GM23248 (cell line): ENCODE data around the gene KAT8. TPM values are rescaled to one million over a fixed set of nuclear protein-coding genes. Genes with fewer than 3 reads are reported as not detected.
A peak's percentile ranks its signal among the peaks of the same experiment; 100 is the strongest.
"Not testable (repeated sequence)": the region's sequence is repeated elsewhere in the genome, so short reads cannot be mapped to it uniquely, and the experiment has no call there.

Source experiments
- DNase-seq: peaks from one replicate; pipeline ENCODE4 v3.0.0-alpha.2; 2015
- H2AFZ ChIP-seq: fragments of 200-600 bp; sonication (generic); 2 replicates; pipeline ENCODE4 v1.6.1; 2016; ENCODE audit warnings: antibody characterized with exemption
- H3F3A ChIP-seq: fragments of 200-600 bp; sonication (generic); 2 replicates; pipeline ENCODE4 v1.6.1; 2016; ENCODE audit warnings: mild to moderate bottlenecking, antibody characterized with exemption, mixed run types; ENCODE audit not compliant: insufficient read depth
- H3K27ac ChIP-seq: fragments of 200-600 bp; sonication (generic); 2 replicates; pipeline ENCODE4 v1.5.1; 2016; ENCODE audit warnings: mild to moderate bottlenecking
- H3K27me3 ChIP-seq: fragments of 200-600 bp; sonication (generic); replicated peaks from 2 replicates; pipeline ENCODE4 v1.6.1; 2016; ENCODE audit warnings: mild to moderate bottlenecking; ENCODE audit not compliant: insufficient read depth
- H3K36me3 ChIP-seq: fragments of 200-600 bp; sonication (generic); 2 replicates; pipeline ENCODE4 v1.6.1; 2016; ENCODE audit warnings: low read depth, mild to moderate bottlenecking
- H3K4me1 ChIP-seq: fragments of 200-600 bp; sonication (generic); 2 replicates; pipeline ENCODE4 v1.6.1; 2016; ENCODE audit warnings: mild to moderate bottlenecking; ENCODE audit not compliant: insufficient read depth
- H3K4me2 ChIP-seq: fragments of 200-600 bp; sonication (generic); one replicate; pipeline ENCODE4 v1.6.1; 2016; ENCODE audit warnings: mild to moderate bottlenecking; ENCODE audit not compliant: unreplicated experiment
- H3K4me3 ChIP-seq: fragments of 200-600 bp; sonication (generic); 2 replicates; pipeline ENCODE4 v1.5.1; 2016; ENCODE audit warnings: mild to moderate bottlenecking
- H3K79me2 ChIP-seq: fragments of 200-600 bp; sonication (generic); 2 replicates; pipeline ENCODE4 v1.6.1; 2016; ENCODE audit warnings: mild to moderate bottlenecking; ENCODE audit not compliant: insufficient read depth
- H3K9ac ChIP-seq: fragments of 200-600 bp; sonication (generic); 2 replicates; pipeline ENCODE4 v1.6.1; 2016; ENCODE audit warnings: mild to moderate bottlenecking
- H3K9me2 ChIP-seq: fragments of 200-600 bp; sonication (generic); 2 replicates; pipeline ENCODE4 v1.6.1; 2016; ENCODE audit warnings: mixed run types, mild to moderate bottlenecking, moderate library complexity; ENCODE audit not compliant: insufficient read depth
- H3K9me3 ChIP-seq: fragments of 200-600 bp; sonication (generic); one replicate; pipeline ENCODE4 v1.6.1; 2017; ENCODE audit warnings: low read depth
- H4K20me1 ChIP-seq: fragments of 200-600 bp; sonication (generic); 2 replicates; pipeline ENCODE4 v1.6.0; 2016; ENCODE audit not compliant: insufficient read depth
- EZH2 ChIP-seq: fragments of 200-600 bp; sonication (generic); IDR thresholded peaks from 2 replicates; pipeline ENCODE4 v1.6.1; 2018; ENCODE audit warnings: antibody characterized with exemption, mild to moderate bottlenecking; ENCODE audit not compliant: insufficient read depth, poor library complexity, severe bottlenecking
- EZH2phosphoT487 ChIP-seq: fragments of 200-600 bp; sonication (generic); IDR thresholded peaks from 2 replicates; pipeline ENCODE4 v1.6.1; 2018; ENCODE audit warnings: antibody characterized with exemption, moderate library complexity, mild to moderate bottlenecking, low read depth; ENCODE audit not compliant: insufficient read depth
- WGBS, 2 experiments: methylation state at CpG; one replicate each; pipeline ENCODE4 v1.1.6; 2015 to 2017; ENCODE audit warnings: low lambda C conversion rate in 2 of 2, low coverage in 1 of 2; ENCODE audit errors: missing lambda C conversion rate in 2 of 2; 5-methylcytosine and 5-hydroxymethylcytosine counted together
- in situ Hi-C: fragments of 300-500 bp; cut with MboI; formaldehyde crosslinking; loops from 2 replicates; pipeline ENCODE4 v1.15.0; 2020
- polyA plus RNA-seq: library from polyadenylated mRNA; unstranded; fragments of >200 nt; fragmentation: Nextera tagmentation; extraction: Ambion mirVana; gene quantifications from 2 replicates; pipeline ENCODE4 v1.2.1, GENCODE V29; 2016
- total RNA-seq: library from RNA; depleted of rRNA; stranded (reverse); fragments of >200 nt; shearing (Covaris generic); gene quantifications from 2 replicates; pipeline ENCODE4 v1.2.3, GENCODE V29; 2014

Gene KAT8
- total and polyA plus RNA-seq, 2 experiments from 2014 or later = 18.4 to 50.9 TPM

GRCh38 chr16:31168848-31169247 lies 51.4 kb downstream of the KAT8 start:
- Histone ChIP-seq H3K4me1 (no peaks in the 10 kb centered on the region), H3K27ac (no peak overlapping the region), H3K9me2 (no peaks in the 10 kb centered on the region), H3F3A (no peaks in the 10 kb centered on the region), H3K27me3 (no peaks in the 10 kb centered on the region), H3K79me2 (no peaks in the 10 kb centered on the region), H3K9ac (no peak overlapping the region), H3K9me3 (no peaks in the 10 kb centered on the region), H4K20me1 (no peaks in the 10 kb centered on the region), H3K4me2 (no peak overlapping the region), H2AFZ (no peak overlapping the region), H3K4me3 (no peak overlapping the region), H3K36me3 (no peaks in the 10 kb centered on the region)
- TF ChIP-seq EZH2phosphoT487 (no peak), EZH2 (no peak)
- no peak for DNase-seq
- in situ Hi-C loops = no loop called here
- WGBS, 2 experiments = 10 to 13% methylated on average over 2 of the region's 2 CpGs

GRCh38 chr16:31170048-31170447 lies 52.6 kb downstream of the KAT8 start:
- H3K27me3 ChIP-seq, H3K4me1 ChIP-seq, H3K4me2 ChIP-seq, H3K79me2 ChIP-seq, H3K9me3 ChIP-seq, in situ Hi-C loops, H2AFZ ChIP-seq, H3K9ac ChIP-seq, H3K27ac ChIP-seq, H4K20me1 ChIP-seq, H3F3A ChIP-seq, H3K36me3 ChIP-seq, H3K9me2 ChIP-seq, H3K4me3 ChIP-seq, DNase-seq: not testable (repeated sequence)
- WGBS, 2 experiments = no CpG with 5 or more reads among the region's 2 CpGs

GRCh38 chr16:31177136-31177535 lies 59.7 kb downstream of the KAT8 start:
- Histone ChIP-seq H3K79me2 (peaks cover 32% of the 10 kb centered on the region), H3K36me3 (0 out of 2 replicates have a peak, but pooled peaks cover under 1% of the 10 kb centered on the region), H3K9ac (no peak overlapping the region), H3K27me3 (no peaks in the 10 kb centered on the region), H3K9me3 (no peaks in the 10 kb centered on the region), H3K4me1 (0 out of 2 replicates have a peak, but pooled peaks cover 6% of the 10 kb centered on the region), H2AFZ (no peak overlapping the region), H3F3A (peaks cover 10% of the 10 kb centered on the region), H3K9me2 (no peaks in the 10 kb centered on the region), H3K4me2 (no peak overlapping the region), H4K20me1 (peaks cover 6% of the 10 kb centered on the region; the same call in 1 of the 2 replicates), H3K27ac (no peak overlapping the region), H3K4me3 (no peak overlapping the region)
- DNase-seq = peak; percentile 54
- WGBS, 2 experiments = 81 to 86% methylated on average over 3 of the region's 3 CpGs
- TF ChIP-seq EZH2phosphoT487 = no peak
- no peak for TF ChIP-seq EZH2
- in situ Hi-C loops = no loop called here

GRCh38 chr16:31179219-31179746 lies 61.8 kb downstream of the KAT8 start:
- peak overlapping the region; percentile 89 for H3K4me2 ChIP-seq
- H3K9me3 ChIP-seq = no peaks in the 10 kb centered on the region
- peak overlapping the region; percentile 93 for H3K27ac ChIP-seq
- peak overlapping the region; percentile 97 for H2AFZ ChIP-seq
- peaks cover 54% of the 10 kb centered on the region for H3K79me2 ChIP-seq
- H3K27me3 ChIP-seq = no peaks in the 10 kb centered on the region
- H3K9ac ChIP-seq = peak overlapping the region; percentile 99
- H3K4me1 ChIP-seq = peaks cover 24% of the 10 kb centered on the region
- TF ChIP-seq EZH2 (no peak), EZH2phosphoT487 (no peak)
- DNase-seq = peak; percentile 42
- peaks cover 23% of the 10 kb centered on the region for H3F3A ChIP-seq
- H3K9me2 ChIP-seq = no peaks in the 10 kb centered on the region
- H4K20me1 ChIP-seq = peaks cover 25% of the 10 kb centered on the region
- peak overlapping the region; percentile 89 for H3K4me3 ChIP-seq
- in situ Hi-C loops = no loop called here
- WGBS, 2 experiments = 4% methylated on average over 22 to 27 of the region's 27 CpGs
- peaks cover 21% of the 10 kb centered on the region; the same call in 1 of the 2 replicates for H3K36me3 ChIP-seq
